SK-N-SH treated with all-trans-retinoic acid at 6 μM for 48 hours (cell line): Measurements from ENCODE around the gene PACSIN2.

Source experiments
- ATAC-seq: fragments of 200-7000 bp; cut with Tn5 transposase; 3 replicates; pipeline ENCODE4 v1.9.1; 2020; ENCODE audit warnings: mild to moderate bottlenecking, moderate library complexity
- ARNTL ChIP-seq: fragments of 450-650 bp; formaldehyde crosslinking; IDR thresholded peaks from 2 replicates; pipeline ENCODE4 v1.5.0; 2020; ENCODE audit warnings: low read depth, mild to moderate bottlenecking, moderate library complexity, borderline replicate concordance
- BACH2 ChIP-seq: fragments of 250-450 bp; sonication (Bioruptor Pico); IDR thresholded peaks from 2 replicates; pipeline ENCODE4 v1.9.0; 2021; ENCODE audit warnings: mild to moderate bottlenecking, borderline replicate concordance
- CSDC2 ChIP-seq: fragments of 250-450 bp; sonication (Bioruptor Pico); IDR thresholded peaks from 2 replicates; pipeline ENCODE4 v1.5.0; 2020; ENCODE audit warnings: mild to moderate bottlenecking, moderate library complexity
- ESRRG ChIP-seq: fragments of 250-450 bp; sonication (Bioruptor Pico); IDR thresholded peaks from 2 replicates; pipeline ENCODE4 v1.6.1; 2021; ENCODE audit warnings: mild to moderate bottlenecking
- GLIS3 ChIP-seq: fragments of 250-450 bp; sonication (Bioruptor Pico); IDR thresholded peaks from 2 replicates; pipeline ENCODE4 v1.5.0; 2020; ENCODE audit warnings: mild to moderate bottlenecking, moderate library complexity
- ISL1 ChIP-seq: fragments of 250-450 bp; sonication (Bioruptor Pico); IDR thresholded peaks from 2 replicates; pipeline ENCODE4 v2.1.2; 2022; ENCODE audit warnings: mild to moderate bottlenecking, moderate library complexity
- OSR1 ChIP-seq: fragments of 250-450 bp; sonication (Bioruptor Pico); IDR thresholded peaks from 2 replicates; pipeline ENCODE4 v1.8.0; 2022; ENCODE audit warnings: moderate library complexity, mild to moderate bottlenecking, inconsistent platforms
- PPARA ChIP-seq: fragments of 250-450 bp; sonication (Bioruptor Pico); IDR thresholded peaks from 2 replicates; pipeline ENCODE4 v1.5.0; 2020; ENCODE audit warnings: mild to moderate bottlenecking, borderline replicate concordance
- RARB ChIP-seq: fragments of 250-450 bp; sonication (Bioruptor Pico); IDR thresholded peaks from 2 replicates; pipeline ENCODE4 v1.8.0; 2021; ENCODE audit warnings: mild to moderate bottlenecking, moderate library complexity
- SNAI2 ChIP-seq: fragments of 250-450 bp; sonication (Bioruptor Pico); IDR thresholded peaks from 2 replicates; pipeline ENCODE4 v1.5.0; 2020; ENCODE audit warnings: mild to moderate bottlenecking, moderate library complexity
- TCF4 ChIP-seq: fragments of 250-450 bp; sonication (Bioruptor Pico); IDR thresholded peaks from 2 replicates; pipeline ENCODE4 v1.8.0; 2021; ENCODE audit warnings: mild to moderate bottlenecking, moderate library complexity, borderline replicate concordance
- ZC3H10 ChIP-seq: fragments of 250-450 bp; sonication (Bioruptor Pico); IDR thresholded peaks from 2 replicates; pipeline ENCODE4 v1.5.1; 2021; ENCODE audit warnings: mild to moderate bottlenecking, moderate library complexity
- ZFP3 ChIP-seq: fragments of 250-450 bp; sonication (Bioruptor Pico); IDR thresholded peaks from 2 replicates; pipeline ENCODE4 v1.5.0; 2020; ENCODE audit warnings: mild to moderate bottlenecking, moderate library complexity
- ZNF565 ChIP-seq: fragments of 450-650 bp; formaldehyde crosslinking; conservative IDR thresholded peaks from 2 replicates; pipeline ENCODE4 v1.5.0; 2020; ENCODE audit warnings: low read depth, mild to moderate bottlenecking, moderate library complexity
- ZNF70 ChIP-seq: fragments of 450-650 bp; formaldehyde crosslinking; IDR thresholded peaks from 2 replicates; pipeline ENCODE4 v1.5.0; 2020; ENCODE audit warnings: mild to moderate bottlenecking, moderate library complexity
- ZNF8 ChIP-seq: fragments of 450-650 bp; formaldehyde crosslinking; IDR thresholded peaks from 2 replicates; pipeline ENCODE4 v1.5.0; 2020; ENCODE audit warnings: mild to moderate bottlenecking, moderate library complexity
- TF ChIP-seq, protein P1 (sequence below): fragments of 250-450 bp; sonication (Bioruptor Pico); IDR thresholded peaks from 2 replicates; pipeline ENCODE4 v1.5.1; 2021; ENCODE audit warnings: mild to moderate bottlenecking, moderate library complexity
- TF ChIP-seq, protein P2 (sequence below): fragments of 250-450 bp; sonication (Bioruptor Pico); IDR thresholded peaks from 2 replicates; pipeline ENCODE4 v1.5.0; 2020; ENCODE audit warnings: mild to moderate bottlenecking, moderate library complexity
- TF ChIP-seq, protein P3 (sequence below): fragments of 250-450 bp; sonication (Bioruptor Pico); IDR thresholded peaks from 2 replicates; pipeline ENCODE4 v1.5.1; 2020; ENCODE audit warnings: low read depth, mild to moderate bottlenecking, moderate library complexity
- TF ChIP-seq, protein P4 (sequence below): fragments of 250-450 bp; sonication (Bioruptor Pico); IDR thresholded peaks from 2 replicates; pipeline ENCODE4 v1.8.0; 2021; ENCODE audit warnings: low read depth, mild to moderate bottlenecking, moderate library complexity, borderline replicate concordance

PACSIN2 gene

DNA sequence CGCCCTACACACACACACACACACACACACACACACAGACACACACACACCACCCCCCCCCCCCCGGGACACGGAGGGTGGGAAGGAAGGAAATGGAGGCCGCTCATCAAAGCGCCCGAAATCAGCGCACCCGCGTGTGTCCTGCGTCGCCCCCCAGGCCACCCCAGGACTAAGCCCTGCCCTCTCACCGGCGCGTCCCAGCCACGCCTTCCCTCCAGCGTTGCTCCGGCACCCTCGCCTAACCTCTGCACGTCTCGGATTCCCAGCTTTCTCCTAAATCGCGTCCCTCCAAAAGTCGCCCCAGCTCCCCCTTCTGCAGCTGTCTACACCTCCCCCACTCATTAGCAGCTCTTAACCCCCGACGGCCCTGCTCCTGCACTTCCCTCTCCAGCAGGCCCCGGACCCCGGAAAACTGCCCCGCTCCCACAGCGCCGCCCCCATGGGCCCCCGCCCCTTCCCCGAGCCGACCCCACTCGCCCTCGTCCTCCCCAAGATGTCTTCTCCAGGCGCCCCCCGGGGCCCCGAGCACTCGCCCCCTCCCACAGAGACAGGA, 557 bp downstream of the PACSIN2 start (continued):
- no peak for TF ChIP-seq SNAI2 (CRISPR knock-in tag)
- TF ChIP-seq, protein P1, sequence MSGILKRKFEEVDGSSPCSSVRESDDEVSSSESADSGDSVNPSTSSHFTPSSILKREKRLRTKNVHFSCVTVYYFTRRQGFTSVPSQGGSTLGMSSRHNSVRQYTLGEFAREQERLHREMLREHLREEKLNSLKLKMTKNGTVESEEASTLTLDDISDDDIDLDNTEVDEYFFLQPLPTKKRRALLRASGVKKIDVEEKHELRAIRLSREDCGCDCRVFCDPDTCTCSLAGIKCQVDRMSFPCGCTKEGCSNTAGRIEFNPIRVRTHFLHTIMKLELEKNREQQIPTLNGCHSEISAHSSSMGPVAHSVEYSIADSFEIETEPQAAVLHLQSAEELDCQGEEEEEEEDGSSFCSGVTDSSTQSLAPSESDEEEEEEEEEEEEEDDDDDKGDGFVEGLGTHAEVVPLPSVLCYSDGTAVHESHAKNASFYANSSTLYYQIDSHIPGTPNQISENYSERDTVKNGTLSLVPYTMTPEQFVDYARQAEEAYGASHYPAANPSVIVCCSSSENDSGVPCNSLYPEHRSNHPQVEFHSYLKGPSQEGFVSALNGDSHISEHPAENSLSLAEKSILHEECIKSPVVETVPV (CRISPR knock-in tag), result no peak
- no peak for TF ChIP-seq ISL1 (CRISPR knock-in tag)
- no peak for TF ChIP-seq PPARA

DNA sequence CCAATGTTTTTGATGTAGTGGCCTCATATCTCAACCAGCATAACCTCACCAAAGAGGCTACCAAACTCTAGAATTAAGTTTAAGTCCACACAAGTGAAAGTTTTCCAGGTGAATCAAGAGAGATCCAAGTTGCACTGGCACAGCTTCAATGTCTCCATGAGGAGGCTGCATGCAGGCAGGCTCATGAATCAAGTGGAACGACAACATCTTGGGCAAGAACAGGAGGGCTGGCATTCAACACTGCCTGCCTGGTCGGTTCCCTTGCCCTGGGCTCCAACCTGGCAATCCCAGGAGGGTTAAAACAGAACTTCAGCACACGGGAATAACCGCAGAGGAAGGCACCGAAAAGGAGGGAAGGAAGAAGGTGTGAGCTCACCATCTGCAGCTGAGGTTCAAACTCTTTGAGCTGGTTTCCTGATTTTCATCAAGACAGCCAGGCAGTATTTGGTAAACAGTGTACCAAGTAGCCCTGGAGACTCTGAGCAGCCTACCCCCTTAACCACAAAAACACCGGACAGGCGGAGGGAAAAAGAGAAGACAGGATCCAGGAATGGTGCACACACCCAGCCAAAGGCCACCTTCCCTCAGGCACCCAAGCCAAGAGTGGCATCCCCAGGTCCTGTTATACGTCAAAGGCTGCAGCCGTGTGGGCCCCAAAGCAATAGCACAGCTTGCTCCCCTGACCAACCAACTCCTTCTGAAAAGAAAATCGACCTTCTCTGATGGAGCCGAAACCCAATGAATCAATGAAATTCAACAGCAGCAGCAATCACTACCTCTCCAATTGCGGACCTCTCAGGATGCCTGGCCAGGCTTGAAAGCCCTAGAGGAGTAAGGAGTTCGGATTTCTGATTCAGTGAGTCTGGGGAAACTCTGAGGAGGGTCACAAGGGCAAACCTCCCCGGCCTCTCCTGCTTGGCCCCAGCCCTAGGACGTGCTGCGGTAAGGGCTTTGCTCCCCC, 1.3 kb downstream of the PACSIN2 start:
- TF ChIP-seq, protein P2, sequence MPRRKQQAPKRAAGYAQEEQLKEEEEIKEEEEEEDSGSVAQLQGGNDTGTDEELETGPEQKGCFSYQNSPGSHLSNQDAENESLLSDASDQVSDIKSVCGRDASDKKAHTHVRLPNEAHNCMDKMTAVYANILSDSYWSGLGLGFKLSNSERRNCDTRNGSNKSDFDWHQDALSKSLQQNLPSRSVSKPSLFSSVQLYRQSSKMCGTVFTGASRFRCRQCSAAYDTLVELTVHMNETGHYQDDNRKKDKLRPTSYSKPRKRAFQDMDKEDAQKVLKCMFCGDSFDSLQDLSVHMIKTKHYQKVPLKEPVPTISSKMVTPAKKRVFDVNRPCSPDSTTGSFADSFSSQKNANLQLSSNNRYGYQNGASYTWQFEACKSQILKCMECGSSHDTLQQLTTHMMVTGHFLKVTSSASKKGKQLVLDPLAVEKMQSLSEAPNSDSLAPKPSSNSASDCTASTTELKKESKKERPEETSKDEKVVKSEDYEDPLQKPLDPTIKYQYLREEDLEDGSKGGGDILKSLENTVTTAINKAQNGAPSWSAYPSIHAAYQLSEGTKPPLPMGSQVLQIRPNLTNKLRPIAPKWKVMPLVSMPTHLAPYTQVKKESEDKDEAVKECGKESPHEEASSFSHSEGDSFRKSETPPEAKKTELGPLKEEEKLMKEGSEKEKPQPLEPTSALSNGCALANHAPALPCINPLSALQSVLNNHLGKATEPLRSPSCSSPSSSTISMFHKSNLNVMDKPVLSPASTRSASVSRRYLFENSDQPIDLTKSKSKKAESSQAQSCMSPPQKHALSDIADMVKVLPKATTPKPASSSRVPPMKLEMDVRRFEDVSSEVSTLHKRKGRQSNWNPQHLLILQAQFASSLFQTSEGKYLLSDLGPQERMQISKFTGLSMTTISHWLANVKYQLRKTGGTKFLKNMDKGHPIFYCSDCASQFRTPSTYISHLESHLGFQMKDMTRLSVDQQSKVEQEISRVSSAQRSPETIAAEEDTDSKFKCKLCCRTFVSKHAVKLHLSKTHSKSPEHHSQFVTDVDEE (CRISPR knock-in tag), result no peak
- TF ChIP-seq, protein P1 (CRISPR knock-in tag), result no peak
- TF ChIP-seq ARNTL (CRISPR knock-in tag), result no peak
- TF ChIP-seq TCF4 (CRISPR knock-in tag), result no peak
- no peak for TF ChIP-seq ZNF8 (CRISPR knock-in tag)
- TF ChIP-seq ZNF70 (CRISPR knock-in tag), result no peak
- TF ChIP-seq ZFP3 (CRISPR knock-in tag), result no peak
- TF ChIP-seq, all 23 proteins: peak for 0
- no peak for ATAC-seq

DNA sequence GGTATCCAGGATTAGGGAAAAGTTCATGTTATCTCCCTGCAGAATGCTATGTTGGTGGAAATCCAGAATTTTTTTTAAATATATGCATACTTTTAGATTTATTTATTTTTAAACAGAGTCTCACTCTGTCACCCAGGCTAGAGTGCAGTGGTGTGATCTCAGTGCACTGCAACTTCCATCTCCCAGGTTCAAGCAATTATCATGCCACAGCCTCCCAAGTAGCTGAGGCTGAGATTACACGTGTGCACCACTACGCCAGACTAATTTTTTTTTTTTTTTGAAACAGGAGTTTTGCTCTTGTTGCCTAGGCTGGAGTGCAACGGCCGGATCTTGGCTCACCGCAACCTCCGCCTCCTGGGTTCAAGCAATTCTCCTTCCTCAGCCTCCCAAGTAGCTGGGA, 2.6 kb downstream of the PACSIN2 start:
- no peak for ATAC-seq

DNA sequence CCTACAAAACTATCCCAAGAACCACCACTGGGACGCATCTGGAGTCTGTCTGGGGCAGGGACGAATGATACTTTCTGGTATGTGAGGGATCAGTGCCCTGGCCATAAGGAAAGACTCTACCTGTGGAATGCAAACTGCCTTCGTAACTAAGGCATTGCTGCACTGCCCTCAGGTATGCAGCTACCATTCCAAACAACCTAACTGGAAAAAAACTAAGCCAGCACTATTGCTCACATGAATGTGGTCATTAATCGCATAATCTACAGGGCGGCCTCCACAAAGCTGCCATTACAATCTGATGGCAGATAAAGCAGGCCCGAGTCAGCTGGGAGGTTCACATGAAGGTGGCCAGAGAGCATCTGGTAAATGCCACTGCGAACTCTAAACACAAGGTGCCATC, 3.9 kb downstream of the PACSIN2 start:
- ATAC-seq, result no peak
- TF ChIP-seq SNAI2 (CRISPR knock-in tag) (no peak), ARNTL (CRISPR knock-in tag) (no peak), CSDC2 (CRISPR knock-in tag) (no peak), ZNF565 (CRISPR knock-in tag) (no peak), OSR1 (no peak), ESRRG (CRISPR knock-in tag) (no peak), TCF4 (CRISPR knock-in tag) (no peak), ZNF70 (CRISPR knock-in tag) (no peak), ISL1 (CRISPR knock-in tag) (no peak), ZFP3 (CRISPR knock-in tag) (no peak), ZC3H10 (CRISPR knock-in tag) (no peak), RARB (CRISPR knock-in tag) (no peak)
- TF ChIP-seq, protein P3, sequence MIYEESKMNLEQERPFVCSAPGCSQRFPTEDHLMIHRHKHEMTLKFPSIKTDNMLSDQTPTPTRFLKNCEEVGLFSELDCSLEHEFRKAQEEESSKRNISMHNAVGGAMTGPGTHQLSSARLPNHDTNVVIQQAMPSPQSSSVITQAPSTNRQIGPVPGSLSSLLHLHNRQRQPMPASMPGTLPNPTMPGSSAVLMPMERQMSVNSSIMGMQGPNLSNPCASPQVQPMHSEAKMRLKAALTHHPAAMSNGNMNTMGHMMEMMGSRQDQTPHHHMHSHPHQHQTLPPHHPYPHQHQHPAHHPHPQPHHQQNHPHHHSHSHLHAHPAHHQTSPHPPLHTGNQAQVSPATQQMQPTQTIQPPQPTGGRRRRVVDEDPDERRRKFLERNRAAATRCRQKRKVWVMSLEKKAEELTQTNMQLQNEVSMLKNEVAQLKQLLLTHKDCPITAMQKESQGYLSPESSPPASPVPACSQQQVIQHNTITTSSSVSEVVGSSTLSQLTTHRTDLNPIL (CRISPR knock-in tag), result no peak
- TF ChIP-seq, protein P1 (CRISPR knock-in tag), result no peak
- TF ChIP-seq, protein P2 (CRISPR knock-in tag), result no peak
- TF ChIP-seq, protein P4, sequence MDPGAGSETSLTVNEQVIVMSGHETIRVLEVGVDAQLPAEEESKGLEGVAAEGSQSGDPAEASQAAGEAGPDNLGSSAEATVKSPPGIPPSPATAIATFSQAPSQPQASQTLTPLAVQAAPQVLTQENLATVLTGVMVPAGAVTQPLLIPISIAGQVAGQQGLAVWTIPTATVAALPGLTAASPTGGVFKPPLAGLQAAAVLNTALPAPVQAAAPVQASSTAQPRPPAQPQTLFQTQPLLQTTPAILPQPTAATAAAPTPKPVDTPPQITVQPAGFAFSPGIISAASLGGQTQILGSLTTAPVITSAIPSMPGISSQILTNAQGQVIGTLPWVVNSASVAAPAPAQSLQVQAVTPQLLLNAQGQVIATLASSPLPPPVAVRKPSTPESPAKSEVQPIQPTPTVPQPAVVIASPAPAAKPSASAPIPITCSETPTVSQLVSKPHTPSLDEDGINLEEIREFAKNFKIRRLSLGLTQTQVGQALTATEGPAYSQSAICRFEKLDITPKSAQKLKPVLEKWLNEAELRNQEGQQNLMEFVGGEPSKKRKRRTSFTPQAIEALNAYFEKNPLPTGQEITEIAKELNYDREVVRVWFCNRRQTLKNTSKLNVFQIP (CRISPR knock-in tag), result no peak

More for the DNA sequence above, 2.6 kb downstream of the PACSIN2 start:
- TF ChIP-seq BACH2, result no peak
- no peak for TF ChIP-seq GLIS3 (CRISPR knock-in tag)
- no peak for TF ChIP-seq ZFP3 (CRISPR knock-in tag)
- TF ChIP-seq OSR1, result no peak
- TF ChIP-seq TCF4 (CRISPR knock-in tag), result no peak
- no peak for TF ChIP-seq ZNF8 (CRISPR knock-in tag)
- TF ChIP-seq, all 23 proteins: peak for 0
